Activated B cell treated with CpG ODN at 0.5 μM for 24 hours (primary cell): ENCODE measurements around the gene CHRND. TPM values are rescaled to one million over a fixed set of nuclear protein-coding genes. Genes with fewer than 3 reads are reported as not detected.
A peak's percentile ranks its signal among the peaks of the same experiment; 100 is the strongest.

ENCODE experiments used
- ATAC-seq: fragments of 200-7000 bp; cut with Tn5 transposase; one replicate; pipeline ENCODE4 v1.10.0; 2021; ENCODE audit warnings: low read depth, mild to moderate bottlenecking, moderate library complexity
- CTCF ChIA-PET: fragments of 350-600 bp; sonication (Branson Sonifier 250); formaldehyde crosslinking; loops from one replicate; lab custom pipeline; 2021; ENCODE audit warnings: antibody characterized with exemption; lab: Charles Lee
- POLR2A ChIA-PET: fragments of 350-600 bp; sonication (Branson Sonifier 250); formaldehyde crosslinking; loops from one replicate; lab custom pipeline; 2021; ENCODE audit warnings: antibody characterized with exemption; lab: Charles Lee
- DNase-seq: peaks from one replicate; pipeline ENCODE4 v3.0.0; 2022
- H3K27ac Mint-ChIP-seq: one replicate; pipeline ENCODE4 v1.8.0; 2020; ENCODE audit warnings: mixed read lengths
- H3K27me3 Mint-ChIP-seq: one replicate; pipeline ENCODE4 v1.8.0; 2021; ENCODE audit warnings: mixed read lengths
- H3K36me3 Mint-ChIP-seq: one replicate; pipeline ENCODE4 v1.8.0; 2021; ENCODE audit warnings: low read depth, mixed read lengths
- H3K4me1 Mint-ChIP-seq: one replicate; pipeline ENCODE4 v1.8.0; 2021; ENCODE audit warnings: mixed read lengths
- H3K4me3 Mint-ChIP-seq: one replicate; pipeline ENCODE4 v1.8.0; 2020; ENCODE audit warnings: mild to moderate bottlenecking, mixed read lengths
- H3K9me3 Mint-ChIP-seq: one replicate; pipeline ENCODE4 v1.8.0; 2020; ENCODE audit warnings: mixed read lengths
- intact Hi-C: fragments of 100-400 bp; cut with micrococcal nuclease; formaldehyde crosslinking; loops from one replicate; pipeline ENCODE4 v1.15.1; 2024
- total RNA-seq: library from RNA; stranded (reverse); gene quantifications from 2 replicates; pipeline ENCODE4 v1.2.3, GENCODE V29; 2022
- TF ChIP-seq, protein P1 (sequence below): fragments of 200-600 bp; IDR thresholded peaks from one replicate; pipeline ENCODE4 v1.8.0; 2022; ENCODE audit warnings: antibody characterized with exemption, mild to moderate bottlenecking

Gene CHRND
- total RNA-seq, 1 donor from 2014 or later: not detected

GRCh38 chr2:232523682-232524597 lies 2.0 kb upstream of the CHRND start:
- H3K4me3 Mint-ChIP-seq: peak overlapping the region; percentile 63
- intact Hi-C loops: loop anchor here (2.0 kb wide), 1 partner anchor 83 kb away; no protein-coding TSS in a partner anchor
- H3K27me3 Mint-ChIP-seq: peaks cover 48% of the 10 kb centered on the region

DNA sequence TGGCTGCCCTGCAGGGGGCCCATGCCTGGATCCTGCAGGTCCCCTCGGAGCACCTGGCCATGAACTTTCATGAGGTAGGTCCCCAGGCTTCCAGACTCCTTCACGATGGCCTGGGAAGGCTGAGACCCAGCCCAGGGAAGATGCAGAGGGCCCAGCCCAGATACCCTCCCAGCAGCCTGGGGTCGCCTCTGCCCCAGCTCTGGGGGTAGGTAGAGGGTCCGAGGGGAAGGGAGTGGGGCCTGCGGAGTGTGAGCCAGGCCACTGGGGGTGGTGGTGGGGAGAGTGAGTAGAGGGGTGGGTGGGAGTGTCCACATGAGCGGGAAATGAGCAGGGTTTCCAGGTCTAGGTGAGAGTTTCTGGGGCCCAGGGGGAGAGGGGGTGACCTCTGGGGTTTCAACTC lies 1.2 kb upstream of the CHRND start:
- DNase-seq (no peak), ATAC-seq (no peak)
- H3K27ac Mint-ChIP-seq: no peak overlapping the region
- H3K4me3 Mint-ChIP-seq: no peak overlapping the region
- ChIA-PET CTCF (no interaction called here), POLR2A (no interaction called here)
- H3K27me3 Mint-ChIP-seq: peaks cover 42% of the 10 kb centered on the region
- no peaks in the 10 kb centered on the region for H3K9me3 Mint-ChIP-seq
- TF ChIP-seq, protein P1, sequence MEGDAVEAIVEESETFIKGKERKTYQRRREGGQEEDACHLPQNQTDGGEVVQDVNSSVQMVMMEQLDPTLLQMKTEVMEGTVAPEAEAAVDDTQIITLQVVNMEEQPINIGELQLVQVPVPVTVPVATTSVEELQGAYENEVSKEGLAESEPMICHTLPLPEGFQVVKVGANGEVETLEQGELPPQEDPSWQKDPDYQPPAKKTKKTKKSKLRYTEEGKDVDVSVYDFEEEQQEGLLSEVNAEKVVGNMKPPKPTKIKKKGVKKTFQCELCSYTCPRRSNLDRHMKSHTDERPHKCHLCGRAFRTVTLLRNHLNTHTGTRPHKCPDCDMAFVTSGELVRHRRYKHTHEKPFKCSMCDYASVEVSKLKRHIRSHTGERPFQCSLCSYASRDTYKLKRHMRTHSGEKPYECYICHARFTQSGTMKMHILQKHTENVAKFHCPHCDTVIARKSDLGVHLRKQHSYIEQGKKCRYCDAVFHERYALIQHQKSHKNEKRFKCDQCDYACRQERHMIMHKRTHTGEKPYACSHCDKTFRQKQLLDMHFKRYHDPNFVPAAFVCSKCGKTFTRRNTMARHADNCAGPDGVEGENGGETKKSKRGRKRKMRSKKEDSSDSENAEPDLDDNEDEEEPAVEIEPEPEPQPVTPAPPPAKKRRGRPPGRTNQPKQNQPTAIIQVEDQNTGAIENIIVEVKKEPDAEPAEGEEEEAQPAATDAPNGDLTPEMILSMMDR: no peak
- intact Hi-C loops: no loop called here
- H3K4me1 Mint-ChIP-seq: peaks cover 15% of the 10 kb centered on the region
- no peaks in the 10 kb centered on the region for H3K36me3 Mint-ChIP-seq

More at GRCh38 chr2:232523682-232524597, 2.0 kb upstream of the CHRND start:
- POLR2A ChIA-PET: no interaction called here
- CTCF ChIA-PET: interaction anchor here (0.7 to 1.5 kb wide), 3 partner anchors 22 to 44 kb away, joined by 3 to 4 read pairs (median 3); no protein-coding TSS in a partner anchor
- TF ChIP-seq, protein P1: no peak
- H3K27ac Mint-ChIP-seq: no peak overlapping the region
- no peaks in the 10 kb centered on the region for H3K36me3 Mint-ChIP-seq
- ATAC-seq (peak; percentile 36), DNase-seq (no peak)
- no peaks in the 10 kb centered on the region for H3K9me3 Mint-ChIP-seq
- H3K4me1 Mint-ChIP-seq: peaks cover 15% of the 10 kb centered on the region

DNA sequence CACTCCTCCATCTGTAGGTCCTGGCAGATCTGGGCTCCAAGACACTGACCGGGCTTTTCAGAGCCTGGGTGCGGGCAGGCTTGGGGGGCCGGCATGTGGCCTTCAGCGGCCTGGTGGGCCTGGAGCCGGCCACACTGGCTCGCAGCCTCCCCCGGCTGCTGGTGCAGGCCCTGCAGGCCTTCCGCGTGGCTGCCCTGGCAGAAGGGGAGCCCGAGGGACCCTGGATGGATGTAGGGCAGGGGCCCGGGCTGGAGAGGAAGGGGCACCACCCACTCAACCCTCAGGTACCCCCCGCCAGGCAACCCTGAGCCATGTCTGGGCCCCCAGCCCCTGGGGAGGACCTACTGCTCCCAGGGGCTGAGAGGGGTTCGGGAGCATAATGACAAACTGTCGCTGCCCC lies 761 bp upstream of the CHRND start:
- peaks cover 15% of the 10 kb centered on the region for H3K4me1 Mint-ChIP-seq
- TF ChIP-seq, protein P1: no peak
- H3K27ac Mint-ChIP-seq: no peak overlapping the region
- intact Hi-C loops: no loop called here
- peaks cover 42% of the 10 kb centered on the region for H3K27me3 Mint-ChIP-seq
- ChIA-PET CTCF (no interaction called here), POLR2A (no interaction called here)
- ATAC-seq: no peak
- H3K36me3 Mint-ChIP-seq: no peaks in the 10 kb centered on the region
- H3K9me3 Mint-ChIP-seq: no peaks in the 10 kb centered on the region
- no peak for DNase-seq
- H3K4me3 Mint-ChIP-seq: no peak overlapping the region

DNA sequence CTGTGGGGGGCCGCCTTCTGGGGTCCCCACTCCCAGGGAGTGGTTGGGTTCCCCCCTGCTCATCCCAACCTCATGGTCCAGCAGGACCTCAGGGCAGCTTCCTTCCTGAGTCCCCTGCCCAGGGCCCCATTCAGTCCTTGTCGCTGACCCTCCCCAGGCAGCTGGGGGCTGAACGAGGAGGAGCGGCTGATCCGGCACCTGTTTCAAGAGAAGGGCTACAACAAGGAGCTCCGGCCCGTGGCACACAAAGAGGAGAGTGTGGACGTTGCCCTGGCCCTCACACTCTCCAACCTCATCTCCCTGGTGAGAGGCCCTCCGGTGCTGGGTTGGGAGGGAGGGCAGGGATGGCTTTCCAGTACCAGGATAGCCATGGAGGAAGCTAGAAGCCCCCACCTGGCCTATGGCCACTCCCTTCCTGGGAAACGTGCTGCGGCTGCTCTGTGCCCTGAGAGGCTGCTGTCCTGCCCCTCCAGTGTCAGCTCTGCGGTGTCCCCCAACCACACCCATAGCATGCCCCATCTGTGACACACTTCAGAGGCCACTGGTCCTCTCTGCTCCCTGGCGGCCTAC lies 497 bp downstream of the CHRND start:
- ChIA-PET POLR2A (interaction anchor here (0.6 kb wide), 1 partner anchor 454 kb away, joined by 8 read pairs; no protein-coding TSS in a partner anchor), CTCF (no interaction called here)
- H3K27me3 Mint-ChIP-seq: peaks cover 35% of the 10 kb centered on the region
- intact Hi-C loops: no loop called here
- DNase-seq: no peak
- H3K4me1 Mint-ChIP-seq: peaks cover 13% of the 10 kb centered on the region
- H3K27ac Mint-ChIP-seq: no peak overlapping the region
- no peaks in the 10 kb centered on the region for H3K9me3 Mint-ChIP-seq
- H3K4me3 Mint-ChIP-seq: no peak overlapping the region
- ATAC-seq: no peak
- TF ChIP-seq, protein P1: no peak
- no peaks in the 10 kb centered on the region for H3K36me3 Mint-ChIP-seq

- Mint-ChIP-seq H3K36me3 (no peaks in the 10 kb centered on the region), H3K4me1 (peaks cover 8% of the 10 kb centered on the region), H3K27me3 (peaks cover 32% of the 10 kb centered on the region), H3K4me3 (no peak overlapping the region), H3K9me3 (no peaks in the 10 kb centered on the region), H3K27ac (no peak overlapping the region)
- ChIA-PET CTCF (no interaction called here), POLR2A (no interaction called here)
- DNase-seq: no peak
- intact Hi-C loops: no loop called here
- no peak for ATAC-seq
- TF ChIP-seq, protein P1: no peak
Measured at GRCh38 chr2:232527905-232528470, 2.0 kb downstream of the CHRND start.
